SIG-M5 (cell line): ENCODE measurements around the gene LBR.

ENCODE experiments used
- DNase-seq: peaks from one replicate; lab custom pipeline; 2025; lab: John Stamatoyannopoulos, UW

Gene LBR

GRCh38 chr1:225446595-225446960 is 18.7 kb upstream of the LBR start:
- no peak for DNase-seq

GRCh38 chr1:225445639-225446594 is 18.1 kb upstream of the LBR start:
- DNase-seq: no peak

GRCh38 chr1:225442123-225442505 is 14.3 kb upstream of the LBR start:
- no peak for DNase-seq

GRCh38 chr1:225441314-225442122 is 13.7 kb upstream of the LBR start:
- DNase-seq: no peak

- DNase-seq: no peak
Observed at GRCh38 chr1:225440380-225441221, 12.8 kb upstream of the LBR start.

GRCh38 chr1:225437710-225438437 is 10.0 kb upstream of the LBR start:
- DNase-seq: no peak

GRCh38 chr1:225435957-225436392 is 8.1 kb upstream of the LBR start:
- no peak for DNase-seq

- DNase-seq: no peak
Observed at GRCh38 chr1:225435487-225435886, 7.6 kb upstream of the LBR start.

- DNase-seq: no peak
Observed at GRCh38 chr1:225435076-225435475, 7.2 kb upstream of the LBR start.

- DNase-seq: no peak
Observed at GRCh38 chr1:225434046-225434445, 6.2 kb upstream of the LBR start.

GRCh38 chr1:225431081-225431863 is 3.4 kb upstream of the LBR start:
- no peak for DNase-seq

GRCh38 chr1:225430301-225430700 is 2.5 kb upstream of the LBR start:
- DNase-seq: no peak

- peak; percentile 71 for DNase-seq
Observed at GRCh38 chr1:225428881-225429455, 1.1 kb upstream of the LBR start.

GRCh38 chr1:225428068-225428880 is 436 bp upstream of the LBR start:
- no peak for DNase-seq

- DNase-seq: no peak
Observed at GRCh38 chr1:225426395-225427234, 1.2 kb downstream of the LBR start.

- DNase-seq: peak; percentile 82
Observed at GRCh38 chr1:225425201-225425786, 2.5 kb downstream of the LBR start.

GRCh38 chr1:225424562-225425200 is 3.2 kb downstream of the LBR start:
- DNase-seq: no peak

GRCh38 chr1:225423518-225423855 is 4.4 kb downstream of the LBR start:
- no peak for DNase-seq
